COR-L47 (cell line): ENCODE results near the gene HGS.

ENCODE experiments used
- DNase-seq: peaks from one replicate; lab custom pipeline; 2025; lab: John Stamatoyannopoulos, UW

HGS gene

GRCh38 chr17:81656118-81656743, 27.6 kb upstream of the HGS start, which contains the start of gene PDE6G:
Gene PDE6G (minus strand): TSS chr17:81656542. CDS start chr17:81653305, 3,237 bp downstream.
- DNase-seq, result no peak

- DNase-seq, result no peak
Measured at GRCh38 chr17:81656835-81657234, 27.0 kb upstream of the HGS start.

GRCh38 chr17:81659038-81659437, 24.8 kb upstream of the HGS start:
- no peak for DNase-seq

- no peak for DNase-seq
Measured at GRCh38 chr17:81660441-81660840, 23.4 kb upstream of the HGS start.

- DNase-seq, result no peak
Measured at GRCh38 chr17:81662002-81662401, 21.8 kb upstream of the HGS start.

GRCh38 chr17:81664051-81664470, 19.8 kb upstream of the HGS start:
- no peak for DNase-seq

- peak; percentile 9 for DNase-seq
Measured at GRCh38 chr17:81665205-81666091, 18.4 kb upstream of the HGS start.

- no peak for DNase-seq
Measured at GRCh38 chr17:81666092-81666341, 17.8 kb upstream of the HGS start.

- peak; percentile 96 for DNase-seq
Measured at GRCh38 chr17:81666342-81667191, 17.2 kb upstream of the HGS start, which contains the start of the genes CCDC137 and OXLD1. Gene CCDC137 (plus strand): TSS chr17:81666737. CDS start chr17:81666767, 30 bp downstream. Gene OXLD1 (minus strand): TSS chr17:81666605. CDS start chr17:81666577, 28 bp downstream.

- DNase-seq, result no peak
Measured at GRCh38 chr17:81667754-81668153, 16.1 kb upstream of the HGS start.

GRCh38 chr17:81672504-81672903, 11.3 kb upstream of the HGS start:
- DNase-seq, result no peak

GRCh38 chr17:81672954-81673353, 10.9 kb upstream of the HGS start:
- no peak for DNase-seq

GRCh38 chr17:81673561-81674258, 10.1 kb upstream of the HGS start:
- DNase-seq, result no peak

GRCh38 chr17:81675515-81676221, 8.1 kb upstream of the HGS start:
- DNase-seq, result peak; percentile 20

- DNase-seq, result no peak
Measured at GRCh38 chr17:81676906-81677305, 6.9 kb upstream of the HGS start.

GRCh38 chr17:81680150-81680549, 3.7 kb upstream of the HGS start:
- no peak for DNase-seq

- peak; percentile 93 for DNase-seq
Measured at GRCh38 chr17:81681672-81682071, 2.1 kb upstream of the HGS start.

GRCh38 chr17:81682565-81683207, 1.1 kb upstream of the HGS start:
- DNase-seq, result no peak

- no peak for DNase-seq
Measured at GRCh38 chr17:81683208-81683583, 615 bp upstream of the HGS start.

- no peak for DNase-seq
Measured at GRCh38 chr17:81684442-81684911, 666 bp downstream of the HGS start.

GRCh38 chr17:81685108-81685507, 1.3 kb downstream of the HGS start:
- DNase-seq, result no peak
